Adrenal gland (tissue), 5 donors: Measurements from ENCODE around the gene TXLNA.

Experiments used
- POLR2A ChIP-seq, 2 donors: fragments of 450-650 bp; IDR thresholded peaks; one replicate each; pipeline ENCODE4 v1.6.1; 2017; ENCODE audit warnings: antibody characterized with exemption in 2 of 2, mild to moderate bottlenecking in 2 of 2, moderate library complexity in 1 of 2
- TF ChIP-seq, protein P1 (sequence below), 6 experiments: fragments of 450-650 bp in 4 of 6; fragments of 200-600 bp in 2 of 6; sonication (generic) in 1 of 6; IDR thresholded peaks; 1 replicate in 5 of 6; 2 replicates in 1 of 6; pipeline versions ENCODE4 v1.5.1 to v1.8.0; 2016 to 2021; ENCODE audit warnings: antibody characterized with exemption in 6 of 6, mild to moderate bottlenecking in 2 of 6, moderate library complexity in 1 of 6
- donor health status: DM: no; HTN: no; CAD: no.

DNA sequence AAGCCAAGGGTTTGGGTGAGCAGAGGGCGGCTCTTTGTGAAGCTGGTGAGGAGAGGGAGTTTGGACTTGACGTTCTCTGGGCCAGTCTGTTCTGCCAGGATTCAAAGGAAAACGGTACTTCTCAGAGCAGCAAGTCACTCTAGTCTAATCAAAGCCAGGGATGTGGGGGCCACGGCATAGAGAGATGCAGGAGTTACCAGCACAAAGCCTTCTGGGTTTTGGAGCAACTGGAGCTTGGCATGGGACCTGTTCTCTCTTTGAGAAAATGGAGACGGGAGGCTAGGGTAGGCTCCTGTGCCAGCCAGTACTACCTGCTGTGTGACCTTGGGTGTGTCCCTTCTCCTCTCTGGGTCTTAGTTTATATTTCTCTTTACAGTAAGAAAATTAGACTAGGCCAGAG is 2.1 kb downstream of the TXLNA start:
- TF ChIP-seq, protein P1, sequence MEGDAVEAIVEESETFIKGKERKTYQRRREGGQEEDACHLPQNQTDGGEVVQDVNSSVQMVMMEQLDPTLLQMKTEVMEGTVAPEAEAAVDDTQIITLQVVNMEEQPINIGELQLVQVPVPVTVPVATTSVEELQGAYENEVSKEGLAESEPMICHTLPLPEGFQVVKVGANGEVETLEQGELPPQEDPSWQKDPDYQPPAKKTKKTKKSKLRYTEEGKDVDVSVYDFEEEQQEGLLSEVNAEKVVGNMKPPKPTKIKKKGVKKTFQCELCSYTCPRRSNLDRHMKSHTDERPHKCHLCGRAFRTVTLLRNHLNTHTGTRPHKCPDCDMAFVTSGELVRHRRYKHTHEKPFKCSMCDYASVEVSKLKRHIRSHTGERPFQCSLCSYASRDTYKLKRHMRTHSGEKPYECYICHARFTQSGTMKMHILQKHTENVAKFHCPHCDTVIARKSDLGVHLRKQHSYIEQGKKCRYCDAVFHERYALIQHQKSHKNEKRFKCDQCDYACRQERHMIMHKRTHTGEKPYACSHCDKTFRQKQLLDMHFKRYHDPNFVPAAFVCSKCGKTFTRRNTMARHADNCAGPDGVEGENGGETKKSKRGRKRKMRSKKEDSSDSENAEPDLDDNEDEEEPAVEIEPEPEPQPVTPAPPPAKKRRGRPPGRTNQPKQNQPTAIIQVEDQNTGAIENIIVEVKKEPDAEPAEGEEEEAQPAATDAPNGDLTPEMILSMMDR (IDR thresholded peaks at IDR 0.05) = no peak
- no peak for TF ChIP-seq POLR2A (IDR thresholded peaks at IDR 0.05)
